ENCODE results near the gene NFATC2. TPM values are rescaled to one million over a fixed set of nuclear protein-coding genes. Genes with fewer than 3 reads are reported as not detected.
A peak's percentile ranks its signal among the peaks of the same experiment; 100 is the strongest.

The NFATC2 gene
- total and polyA plus RNA-seq, 8 donors = 1.5 to 8.3 (median 4.3) TPM

DNA sequence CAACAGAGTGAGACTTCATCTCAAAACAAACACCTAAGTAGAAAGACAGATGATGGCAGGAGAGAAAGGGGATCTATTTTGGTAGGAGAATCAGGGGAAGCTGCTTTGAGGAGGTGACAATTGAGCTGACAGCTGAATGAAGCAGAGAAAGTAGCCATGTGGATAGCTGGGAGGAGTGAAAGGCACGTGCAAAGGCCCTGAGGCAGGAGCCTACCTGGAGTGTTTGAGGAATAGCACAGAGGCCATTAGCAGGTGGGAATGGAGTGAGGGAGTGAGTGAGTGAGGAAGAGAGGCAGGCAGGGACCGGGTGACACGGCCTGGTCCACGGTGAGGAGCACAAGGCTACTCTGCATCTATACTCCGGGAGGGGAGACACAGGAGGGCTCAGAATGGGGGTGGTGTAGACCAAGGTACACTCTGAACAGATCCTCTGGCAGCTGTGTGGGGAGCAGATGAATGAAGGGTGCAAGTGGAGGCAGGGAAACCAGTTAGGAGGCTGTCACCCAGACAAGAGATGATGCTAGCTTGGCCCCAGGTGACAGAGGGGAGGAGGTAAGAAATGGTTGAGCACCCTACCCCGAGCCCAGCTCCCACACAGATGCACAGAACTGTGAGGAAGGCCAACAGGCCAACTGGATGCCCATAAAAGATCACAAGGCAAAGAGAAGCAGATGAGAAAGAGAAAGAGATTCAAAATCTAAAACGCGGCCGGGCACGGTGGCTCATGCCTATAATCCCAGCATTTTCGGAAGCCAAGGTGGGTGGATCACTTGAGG lies 43.6 kb downstream of the NFATC2 start:
- TF ChIP-seq, protein P1, sequence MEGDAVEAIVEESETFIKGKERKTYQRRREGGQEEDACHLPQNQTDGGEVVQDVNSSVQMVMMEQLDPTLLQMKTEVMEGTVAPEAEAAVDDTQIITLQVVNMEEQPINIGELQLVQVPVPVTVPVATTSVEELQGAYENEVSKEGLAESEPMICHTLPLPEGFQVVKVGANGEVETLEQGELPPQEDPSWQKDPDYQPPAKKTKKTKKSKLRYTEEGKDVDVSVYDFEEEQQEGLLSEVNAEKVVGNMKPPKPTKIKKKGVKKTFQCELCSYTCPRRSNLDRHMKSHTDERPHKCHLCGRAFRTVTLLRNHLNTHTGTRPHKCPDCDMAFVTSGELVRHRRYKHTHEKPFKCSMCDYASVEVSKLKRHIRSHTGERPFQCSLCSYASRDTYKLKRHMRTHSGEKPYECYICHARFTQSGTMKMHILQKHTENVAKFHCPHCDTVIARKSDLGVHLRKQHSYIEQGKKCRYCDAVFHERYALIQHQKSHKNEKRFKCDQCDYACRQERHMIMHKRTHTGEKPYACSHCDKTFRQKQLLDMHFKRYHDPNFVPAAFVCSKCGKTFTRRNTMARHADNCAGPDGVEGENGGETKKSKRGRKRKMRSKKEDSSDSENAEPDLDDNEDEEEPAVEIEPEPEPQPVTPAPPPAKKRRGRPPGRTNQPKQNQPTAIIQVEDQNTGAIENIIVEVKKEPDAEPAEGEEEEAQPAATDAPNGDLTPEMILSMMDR (IDR thresholded peaks at IDR 0.05) = no peak
- FAIRE-seq (no peak), DNase-seq (no peak), ATAC-seq (no peak)
- H3K4me1 ChIP-seq = no peaks in the 10 kb centered on the region
- WGBS, 2 donors = 98% methylated on average over 11 of the region's 11 CpGs
- H3K9me3 ChIP-seq = no peaks in the 10 kb centered on the region
- no peak overlapping the region for H3K27ac ChIP-seq
- H3K4me3 ChIP-seq = no peak overlapping the region
- no peaks in the 10 kb centered on the region for H3K27me3 ChIP-seq
- H3K36me3 ChIP-seq = no peaks in the 10 kb centered on the region
- intact Hi-C loops (cut with DNase I) = no loop called here

DNA sequence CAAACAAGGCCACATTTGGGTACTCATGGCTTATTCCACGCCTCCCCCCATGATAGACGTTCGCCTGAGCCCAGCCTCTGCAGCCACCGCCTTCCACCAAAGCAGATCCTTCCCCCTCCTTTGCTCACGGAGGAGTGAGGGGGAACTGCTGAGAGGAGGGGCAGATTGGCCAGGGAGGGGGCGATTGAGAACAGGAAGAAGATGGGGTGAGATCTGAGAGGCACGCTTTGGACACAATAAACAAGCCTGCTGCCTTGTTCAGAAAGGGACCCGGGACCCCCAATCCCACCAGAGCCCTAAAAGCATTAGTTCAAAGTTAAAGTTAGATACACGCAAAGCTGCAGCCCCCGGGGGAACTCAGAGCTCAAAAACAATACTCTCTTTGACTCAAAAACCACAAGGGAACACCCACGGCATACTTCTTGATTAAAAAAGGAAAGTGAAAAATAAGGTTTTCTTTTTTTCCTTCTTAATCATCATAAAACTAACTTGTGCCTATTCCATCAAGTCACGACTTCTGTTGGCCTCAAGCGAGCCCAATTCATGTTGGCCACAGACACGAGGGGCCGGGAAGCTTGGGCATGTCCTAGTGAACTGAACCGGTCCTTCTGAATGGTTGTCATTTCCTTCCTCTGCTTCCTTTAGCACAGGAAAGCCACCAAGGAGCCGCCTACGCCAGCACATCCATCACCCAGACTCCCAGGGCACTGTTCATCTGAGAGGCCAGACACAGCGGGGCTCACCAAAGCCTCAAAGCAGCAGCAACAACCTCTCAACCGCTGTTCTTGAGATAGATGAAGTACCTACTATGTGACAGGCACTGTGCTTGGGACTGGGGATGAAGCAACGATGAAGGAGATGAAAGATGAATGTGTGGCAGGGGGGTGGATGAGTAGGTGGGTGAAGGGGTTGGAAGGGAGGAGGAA lies 44.7 kb downstream of the NFATC2 start:
- Histone ChIP-seq H3K4me3 (no peak overlapping the region), H3K4me1 (no peaks in the 10 kb centered on the region), H3K36me3 (no peaks in the 10 kb centered on the region), H3K27me3 (no peaks in the 10 kb centered on the region), H3K27ac (no peak overlapping the region), H3K9me3 (no peaks in the 10 kb centered on the region)
- TF ChIP-seq, protein P1 (IDR thresholded peaks at IDR 0.05) = no peak
- FAIRE-seq (no peak), DNase-seq (no peak), ATAC-seq (peak in 2 of 4 donors; percentile 17 to 40)
- WGBS, 2 donors = 82 to 85% methylated on average over 21 of the region's 21 CpGs
- intact Hi-C loops (cut with DNase I) = no loop called here

DNA sequence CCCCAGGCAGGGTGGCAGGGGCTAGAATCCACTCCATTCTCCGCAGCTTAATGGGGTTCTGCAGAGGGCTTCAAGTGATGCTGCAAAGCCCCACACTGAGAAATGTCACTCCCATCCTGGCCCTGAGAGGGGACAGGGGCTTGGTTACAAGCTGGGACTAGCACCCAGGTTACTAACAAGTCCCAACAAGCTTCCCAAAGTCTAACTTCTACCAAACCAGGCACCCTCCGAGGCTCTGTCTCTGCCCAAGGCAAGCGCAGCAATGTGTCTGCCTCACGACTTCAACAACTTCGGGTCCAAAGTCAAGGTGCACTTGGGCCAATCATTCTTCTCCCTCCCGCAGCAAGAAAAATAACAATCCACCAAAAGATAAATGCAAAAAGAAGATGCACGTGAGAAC lies 45.6 kb downstream of the NFATC2 start:
- ATAC-seq = no peak
- TF ChIP-seq, protein P1 (IDR thresholded peaks at IDR 0.05) = no peak
- Histone ChIP-seq H3K4me3 (no peak overlapping the region), H3K4me1 (no peaks in the 10 kb centered on the region), H3K9me3 (no peaks in the 10 kb centered on the region), H3K27ac (no peak overlapping the region), H3K27me3 (no peaks in the 10 kb centered on the region), H3K36me3 (no peaks in the 10 kb centered on the region)
- FAIRE-seq = no peak
- intact Hi-C loops (cut with DNase I) = no loop called here
- WGBS, 2 donors = 95 to 96% methylated on average over 7 of the region's 7 CpGs
- DNase-seq = no peak

DNA sequence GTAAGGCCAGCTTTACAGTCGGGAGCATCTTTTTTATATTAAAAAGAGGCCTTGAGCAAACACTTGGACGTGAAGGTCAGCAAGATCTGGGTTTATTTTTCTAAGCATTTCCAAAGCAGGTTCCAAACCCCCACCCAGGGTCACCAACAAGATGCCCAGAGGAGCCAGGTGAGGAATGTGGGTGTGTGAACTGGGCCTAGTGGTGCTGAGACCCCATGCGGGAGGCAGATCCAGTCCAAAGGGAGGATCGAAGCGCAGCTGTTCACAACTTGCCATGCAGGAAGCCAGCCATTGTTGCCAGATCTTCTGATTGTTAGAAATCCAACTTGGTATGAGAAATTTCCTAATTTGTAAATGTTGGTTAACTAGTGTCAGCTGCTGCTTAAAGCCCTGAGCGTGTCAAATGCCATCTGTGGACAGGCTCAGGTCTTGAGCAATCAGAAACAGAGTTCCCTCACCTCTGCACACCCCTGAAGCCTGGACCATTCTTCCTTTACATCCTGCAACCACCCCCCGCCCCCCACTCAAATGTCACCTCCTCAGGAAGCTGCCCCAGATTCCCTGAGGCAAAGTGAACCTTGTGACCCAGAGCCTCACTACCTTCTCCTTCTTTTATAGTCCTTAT lies 46.5 kb downstream of the NFATC2 start:
- FAIRE-seq (no peak), ATAC-seq (no peak), DNase-seq (no peak)
- no peaks in the 10 kb centered on the region for H3K9me3 ChIP-seq
- TF ChIP-seq, protein P1 (IDR thresholded peaks at IDR 0.05) = no peak
- H3K36me3 ChIP-seq = no peaks in the 10 kb centered on the region
- no peak overlapping the region for H3K4me3 ChIP-seq
- intact Hi-C loops (cut with DNase I) = no loop called here
- H3K27me3 ChIP-seq = no peaks in the 10 kb centered on the region
- H3K4me1 ChIP-seq = no peaks in the 10 kb centered on the region
- no peak overlapping the region for H3K27ac ChIP-seq
- 84 to 85% methylated on average over 7 of the region's 7 CpGs for WGBS, 2 donors

All from pancreas (tissue), 10 donors.